HG02981 (cell line): ENCODE results near the gene C7orf33.
"Not testable (repeated sequence)": the region's sequence is repeated elsewhere in the genome, so short reads cannot be mapped to it uniquely, and the experiment has no call there.

Experiments used
- ATAC-seq: cut with Tn5 transposase; IDR thresholded peaks from one replicate; pipeline ENCODE4 v1.9.1; 2021; ENCODE audit warnings: mild to moderate bottlenecking, moderate library complexity; ENCODE audit not compliant: unreplicated experiment

The C7orf33 gene

DNA sequence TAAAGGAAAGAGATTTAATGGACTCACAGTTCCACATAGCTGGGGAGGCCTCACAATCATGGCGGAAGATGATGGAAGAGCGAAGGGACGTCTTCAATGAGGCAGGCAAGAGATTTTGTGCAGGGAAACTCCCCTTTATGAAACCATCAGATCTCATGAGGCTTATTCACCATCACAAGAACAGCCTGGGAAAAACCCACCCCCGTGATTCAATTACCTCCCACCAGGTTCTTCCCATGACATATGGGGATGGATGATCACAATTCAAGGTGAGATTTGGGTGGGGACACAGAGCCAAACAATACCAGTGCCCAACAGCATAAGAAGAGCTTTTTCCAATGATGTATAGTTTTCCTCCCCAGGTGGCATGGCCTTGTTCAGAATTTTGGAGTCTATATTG is 11.2 kb upstream of the C7orf33 start:
- no peak for ATAC-seq

DNA sequence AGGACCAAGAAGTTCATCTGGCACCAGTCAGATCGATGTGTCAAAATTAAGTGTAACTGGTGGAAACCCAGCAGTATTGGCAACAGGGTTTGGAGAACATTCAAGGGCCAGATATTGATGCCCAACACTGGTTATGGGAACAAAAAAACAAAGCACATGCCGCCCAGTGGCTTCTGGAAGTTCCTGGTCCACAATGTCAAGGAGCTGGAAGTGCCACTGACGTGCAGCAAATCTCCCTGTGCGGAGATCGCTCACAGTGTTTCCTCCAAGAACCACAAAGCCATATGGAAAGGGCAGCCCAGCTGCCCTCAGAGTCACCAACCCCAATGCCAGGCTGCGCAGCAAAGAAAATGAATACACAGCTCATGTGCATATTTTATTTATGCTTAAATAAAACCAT is 10.1 kb upstream of the C7orf33 start:
- ATAC-seq: no peak

DNA sequence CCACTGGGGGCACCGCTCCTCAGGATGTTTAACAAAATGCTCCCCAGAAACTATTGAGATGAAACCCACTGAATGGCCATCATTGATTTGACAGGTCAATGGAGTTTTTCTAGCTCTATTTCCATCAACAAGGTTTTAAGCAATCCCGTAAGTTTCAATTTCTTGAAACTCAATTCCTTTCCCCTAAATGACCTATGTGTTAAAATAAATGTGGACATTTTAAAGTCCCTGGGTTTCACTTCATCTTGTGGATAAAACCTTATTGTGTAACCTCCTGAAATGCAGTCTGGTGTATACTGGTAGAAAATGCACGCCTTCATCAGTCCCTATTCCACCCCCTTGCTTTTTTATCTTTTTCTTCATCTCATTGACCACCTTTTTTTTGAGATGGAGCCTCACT is 8.9 kb upstream of the C7orf33 start:
- no peak for ATAC-seq

DNA sequence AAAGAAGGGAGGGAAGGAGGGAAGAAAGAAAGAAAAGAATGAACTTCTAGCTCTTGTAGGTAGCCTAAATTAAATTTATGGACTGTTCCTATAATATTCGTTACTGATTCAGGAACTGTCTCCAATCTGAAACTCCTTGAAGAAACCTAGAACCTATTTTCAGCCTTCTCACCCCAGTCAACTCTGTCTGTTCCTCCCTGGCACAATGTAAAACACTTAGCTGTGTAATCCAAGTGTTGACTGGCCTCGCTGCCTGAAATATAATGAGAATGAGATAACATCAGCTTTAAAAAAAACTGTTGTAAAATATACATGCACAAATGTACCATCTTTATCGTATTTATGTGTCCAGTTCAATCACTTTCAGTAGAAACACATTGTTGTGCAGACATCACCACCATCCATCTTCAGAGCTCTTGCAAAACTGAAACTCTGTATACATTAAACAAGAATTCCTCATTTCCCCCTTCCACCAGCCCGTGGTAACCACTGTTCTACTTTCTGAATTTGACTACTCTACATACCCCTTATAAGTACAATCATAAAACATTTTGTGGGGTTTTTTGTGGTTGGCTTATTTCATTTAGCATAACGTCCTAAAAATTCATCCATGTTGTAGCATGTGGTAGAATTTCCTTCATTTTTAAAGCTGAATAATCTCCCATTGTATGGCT is 6.3 kb upstream of the C7orf33 start:
- peak; percentile 95 for ATAC-seq

DNA sequence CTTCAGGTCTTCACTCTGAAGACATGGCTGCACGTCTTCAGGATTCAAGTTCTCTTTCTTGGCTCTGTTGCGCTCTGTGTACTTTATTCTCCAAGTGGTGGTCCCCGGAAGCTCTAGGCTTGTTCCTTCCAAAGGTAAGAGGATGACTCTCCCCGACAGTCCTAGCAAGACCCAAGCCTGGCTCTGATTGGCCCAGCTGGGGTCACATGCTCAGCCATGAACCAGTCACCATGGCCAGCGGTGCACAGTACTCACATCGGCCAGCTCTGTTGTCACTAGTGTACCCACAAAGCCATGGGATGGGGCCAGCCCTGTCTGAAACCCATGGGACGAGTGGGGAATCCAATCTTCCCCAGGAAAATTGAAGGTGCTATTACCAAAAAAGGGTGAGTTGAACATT is 5.2 kb upstream of the C7orf33 start:
- no peak for ATAC-seq

DNA sequence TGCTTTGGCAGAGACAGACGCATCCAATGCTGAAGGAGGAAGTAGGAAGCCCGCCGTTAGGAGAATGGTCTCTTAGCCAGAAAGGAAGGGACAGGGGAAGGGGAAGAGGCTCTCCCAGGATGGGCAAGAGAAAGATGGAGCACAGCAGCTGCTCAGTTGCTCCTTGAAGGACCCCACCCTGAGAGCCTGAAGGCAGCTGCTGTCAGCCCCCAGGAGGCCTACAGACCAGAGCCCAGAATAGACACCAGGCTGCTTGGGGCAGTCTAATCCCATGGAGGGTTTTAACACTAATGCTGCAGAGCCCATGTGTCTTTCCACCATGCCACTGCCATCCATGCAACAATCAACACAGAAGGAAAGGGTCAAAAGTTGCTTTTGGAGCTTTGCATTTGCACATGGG is 3.5 kb upstream of the C7orf33 start:
- ATAC-seq: no peak

DNA sequence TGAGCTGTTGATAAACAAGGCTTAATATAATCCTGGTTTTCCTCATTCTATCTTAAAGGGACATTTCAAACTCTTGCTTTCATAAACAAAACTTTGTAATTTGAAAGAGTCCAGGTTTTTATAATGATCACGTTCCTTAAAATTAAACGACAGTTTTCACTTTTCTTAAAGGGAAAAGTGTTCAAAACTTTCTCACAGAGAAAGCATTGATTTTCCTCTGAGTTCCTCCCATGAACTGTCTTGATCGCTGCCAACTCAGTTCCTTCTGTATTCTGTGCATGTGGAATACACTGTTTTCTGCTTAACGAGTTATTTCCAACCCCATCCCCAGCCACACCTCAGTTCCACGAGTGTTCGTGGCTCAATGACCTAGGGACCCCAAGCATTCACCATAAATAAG is 2.4 kb upstream of the C7orf33 start:
- no peak for ATAC-seq

DNA sequence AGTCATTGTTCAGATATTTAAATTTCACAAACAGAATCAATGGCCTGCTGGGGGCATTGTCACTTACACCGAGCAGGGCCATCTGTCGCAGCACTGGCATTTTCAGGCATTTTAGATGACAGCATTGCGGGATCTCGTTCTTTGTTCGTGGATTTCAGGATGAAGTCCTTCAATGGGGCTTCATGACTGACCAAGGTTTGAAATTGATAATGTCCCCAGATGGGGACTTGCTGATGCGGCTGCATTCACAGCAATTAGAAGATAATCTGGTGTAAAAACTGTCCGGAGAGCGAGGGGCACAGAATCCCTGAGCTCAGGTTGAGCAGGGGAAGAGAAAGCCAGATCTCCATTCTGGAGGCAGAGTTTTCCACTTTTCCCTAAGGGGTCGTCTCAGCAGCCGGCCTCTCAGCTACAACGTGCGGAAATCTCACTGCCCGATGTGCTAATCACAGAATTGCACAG is 1.9 kb upstream of the C7orf33 start:
- no peak for ATAC-seq

DNA sequence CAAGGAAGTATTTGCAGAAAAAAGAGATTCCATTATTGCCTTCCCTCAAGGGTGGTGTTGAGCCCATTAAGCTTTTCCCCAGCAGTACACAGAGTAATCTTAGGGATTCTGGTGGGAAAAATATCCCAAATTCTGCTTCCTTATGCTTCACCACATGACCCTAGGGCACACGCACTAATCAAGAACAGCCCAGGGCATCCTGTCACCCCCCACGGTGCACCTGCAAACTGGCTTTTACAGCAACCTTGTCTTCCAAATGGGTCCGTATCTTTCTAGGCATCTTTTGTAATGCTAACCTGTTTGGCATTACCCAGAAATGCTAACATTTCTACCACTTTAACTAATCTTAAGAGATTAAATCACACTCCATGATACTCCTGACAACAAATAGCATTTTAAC is 926 bp upstream of the C7orf33 start:
- ATAC-seq: no peak

DNA sequence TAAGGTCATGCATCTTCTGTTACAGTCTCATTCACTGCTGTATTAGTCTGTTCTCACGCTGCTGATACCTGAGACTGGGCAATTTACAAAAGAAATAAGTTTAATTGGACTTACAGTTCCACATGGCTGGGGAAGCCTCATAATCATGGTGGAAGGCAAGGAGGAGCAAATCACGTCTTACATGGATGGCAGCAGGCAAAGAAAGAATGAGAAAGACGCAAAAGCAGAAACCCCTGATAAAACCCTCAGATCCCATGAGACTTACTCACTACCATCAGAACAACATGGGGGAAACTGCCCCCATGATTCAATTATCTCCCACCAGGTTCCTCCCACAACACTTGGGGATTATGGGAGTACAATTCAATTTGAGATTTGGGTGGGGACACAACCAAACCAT is 5.8 kb downstream of the C7orf33 start:
- ATAC-seq: not testable (repeated sequence)

DNA sequence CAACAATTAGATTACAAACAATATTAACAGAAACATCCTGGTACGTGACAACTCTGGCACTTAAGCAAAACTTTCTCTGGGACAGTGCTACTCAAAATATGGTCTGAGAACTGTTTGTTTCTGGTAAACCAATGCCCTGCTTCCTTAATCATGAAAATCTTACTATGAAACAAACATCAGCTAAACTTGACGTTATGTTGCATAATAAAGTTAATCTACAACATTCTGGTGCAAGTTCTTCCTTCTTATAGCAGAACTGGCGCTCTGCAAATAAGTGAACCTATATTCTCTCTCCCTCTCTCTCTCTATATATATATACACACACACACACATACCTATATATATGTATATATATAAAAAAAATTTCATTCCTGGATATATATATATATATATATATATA is 7.8 kb downstream of the C7orf33 start:
- ATAC-seq: no peak

DNA sequence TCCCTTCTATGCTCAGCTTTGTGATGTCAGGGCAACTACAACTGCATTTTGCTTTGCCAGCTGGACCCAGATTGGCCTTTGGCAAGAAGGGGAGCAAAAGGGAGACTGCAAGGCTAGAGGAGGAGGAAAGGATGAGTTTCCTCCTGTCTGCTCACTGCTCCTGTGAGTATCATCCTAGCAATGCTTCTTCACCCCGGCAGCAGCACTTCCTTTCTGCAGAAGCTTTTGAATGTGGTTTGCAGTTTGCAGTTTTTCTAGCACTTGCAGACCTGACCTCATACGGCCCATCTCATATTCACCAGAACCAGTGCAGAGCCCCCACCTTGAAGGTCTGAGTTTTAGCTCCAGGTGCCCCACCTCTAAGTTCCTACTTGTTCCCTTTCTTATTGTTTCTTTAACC is 14.8 kb downstream of the C7orf33 start:
- no peak for ATAC-seq

DNA sequence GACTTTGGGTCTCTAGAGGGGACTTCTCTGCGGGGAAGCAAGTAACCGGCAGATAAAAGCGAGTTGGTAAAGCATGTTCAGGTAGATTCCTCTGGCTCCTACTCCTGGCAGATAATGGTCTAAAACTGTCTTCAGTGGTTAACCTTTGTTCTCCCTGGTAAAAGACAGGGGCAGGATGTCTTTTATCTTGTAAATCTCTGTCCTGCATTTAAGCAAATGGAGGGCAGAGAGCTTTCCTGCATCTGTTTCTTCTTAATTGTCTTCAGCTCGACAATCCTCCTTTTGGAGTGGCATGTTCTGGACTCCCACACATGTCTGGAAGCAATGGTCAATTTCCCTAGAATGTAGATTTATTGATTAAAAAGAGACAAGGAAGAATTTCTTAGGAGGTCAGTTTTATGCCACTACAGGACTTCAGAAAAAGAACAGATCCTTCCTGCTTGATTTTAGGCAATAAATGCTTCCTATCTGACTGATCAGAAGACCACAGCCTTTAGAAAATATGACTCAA is 16.6 kb downstream of the C7orf33 start:
- ATAC-seq: no peak

DNA sequence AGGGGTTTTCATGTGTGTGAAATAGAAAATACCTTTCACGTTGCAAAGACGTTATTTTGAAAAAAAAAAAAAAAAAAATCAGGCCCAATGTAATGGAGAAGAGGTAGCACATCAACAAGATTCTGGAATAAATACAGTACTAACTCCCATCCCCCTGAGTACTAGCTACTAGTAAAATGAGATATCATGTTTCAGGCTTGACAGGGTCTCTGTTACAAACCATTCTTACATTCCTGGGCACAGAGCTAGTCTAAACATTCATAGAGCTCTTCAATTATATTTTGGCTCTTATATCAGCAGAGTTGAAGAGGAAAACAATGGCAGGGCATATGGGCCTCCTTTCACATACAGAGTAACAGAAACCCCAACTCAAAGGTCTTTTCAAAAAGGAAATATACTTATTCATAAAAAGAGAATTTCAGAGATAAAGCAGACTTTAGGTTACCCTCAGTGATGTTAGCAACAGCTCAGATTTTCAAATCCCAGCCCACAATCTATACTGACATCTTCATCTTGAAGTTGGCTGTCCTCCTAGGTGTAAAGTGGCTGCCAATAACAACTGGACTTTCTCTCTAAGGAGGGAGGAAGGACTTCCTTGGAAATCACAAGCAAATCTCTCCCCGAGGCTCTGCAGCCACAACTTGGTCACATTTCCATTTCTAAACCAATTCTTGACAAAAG is 18.6 kb downstream of the C7orf33 start:
- ATAC-seq: no peak

DNA sequence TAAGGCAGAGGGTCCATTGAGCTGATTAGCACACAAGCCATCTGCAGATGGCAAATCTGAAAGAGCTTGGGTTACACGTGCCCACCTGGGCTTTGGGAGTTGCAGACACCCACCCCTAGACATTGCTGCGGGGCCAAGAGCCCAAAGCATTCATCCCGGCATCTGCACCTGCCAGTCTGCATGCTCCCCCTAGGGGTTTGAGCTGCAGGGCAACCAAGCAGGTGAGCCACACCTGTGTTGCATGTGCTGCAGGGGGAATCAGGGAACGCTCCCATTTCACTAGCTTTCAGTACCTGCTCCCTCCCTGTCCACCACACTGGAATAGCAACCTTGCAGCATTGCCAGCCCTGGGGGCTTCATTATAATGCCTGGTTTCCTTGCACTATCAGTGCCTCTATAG is 21.1 kb downstream of the C7orf33 start:
- no peak for ATAC-seq

DNA sequence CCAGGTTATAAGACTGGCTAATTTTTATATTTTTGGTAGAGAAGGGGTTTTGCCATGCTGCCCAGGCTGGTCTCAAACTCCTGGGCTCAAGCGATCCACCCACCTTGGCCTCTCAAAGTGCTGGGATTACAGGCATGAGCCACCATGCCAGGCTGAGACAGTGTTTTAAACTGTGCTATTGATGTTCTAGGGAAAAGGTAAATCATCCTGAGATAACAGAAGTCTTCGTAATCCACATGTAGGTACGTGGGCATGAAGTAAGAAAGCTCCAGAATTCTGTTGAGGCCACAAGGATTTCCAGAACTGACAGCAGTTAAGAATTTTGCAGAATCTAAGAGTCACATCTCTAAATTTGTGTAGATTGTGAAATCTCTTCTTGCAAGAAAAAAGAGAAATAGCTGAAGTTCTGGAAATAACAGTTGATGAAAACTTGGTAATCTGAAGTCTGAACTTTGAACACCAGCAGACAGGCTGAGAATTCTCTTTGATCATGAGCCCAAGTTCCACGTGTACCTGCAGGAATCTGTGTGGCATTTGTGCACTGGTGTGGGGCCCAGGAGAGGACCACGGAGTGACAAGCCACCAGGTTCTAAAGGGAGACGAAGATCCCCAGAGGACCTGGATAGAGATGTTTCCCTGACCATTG is 24.6 kb downstream of the C7orf33 start:
- ATAC-seq: no peak

DNA sequence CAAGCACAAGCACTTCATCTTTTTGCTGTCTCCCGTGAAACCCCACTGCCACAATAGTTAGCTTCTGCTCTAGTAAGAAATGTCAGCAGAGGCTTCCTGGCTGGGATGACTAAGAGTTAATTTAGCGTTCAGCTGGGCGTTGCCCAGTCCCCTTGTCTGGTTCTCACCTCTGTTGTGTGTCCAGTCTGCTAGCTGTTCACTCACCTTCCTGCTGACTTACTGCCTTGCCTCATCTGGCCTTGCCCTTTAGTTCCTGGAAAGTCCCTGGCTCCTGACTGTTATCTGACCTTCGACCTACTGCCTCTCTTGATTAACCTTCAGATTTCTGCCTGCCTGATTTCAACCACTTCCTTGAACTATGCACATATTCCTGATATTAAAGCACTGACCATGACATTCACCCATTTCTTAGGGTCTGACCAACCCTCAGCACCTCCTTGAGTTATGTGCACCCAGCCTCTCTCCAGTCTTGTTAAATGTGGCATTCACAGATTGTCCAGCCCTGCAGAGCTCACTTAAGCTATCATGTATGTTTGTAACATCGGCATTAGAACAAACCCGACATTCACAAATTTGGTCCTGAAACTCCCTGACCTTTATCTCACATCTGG is 30.3 kb downstream of the C7orf33 start:
- no peak for ATAC-seq

DNA sequence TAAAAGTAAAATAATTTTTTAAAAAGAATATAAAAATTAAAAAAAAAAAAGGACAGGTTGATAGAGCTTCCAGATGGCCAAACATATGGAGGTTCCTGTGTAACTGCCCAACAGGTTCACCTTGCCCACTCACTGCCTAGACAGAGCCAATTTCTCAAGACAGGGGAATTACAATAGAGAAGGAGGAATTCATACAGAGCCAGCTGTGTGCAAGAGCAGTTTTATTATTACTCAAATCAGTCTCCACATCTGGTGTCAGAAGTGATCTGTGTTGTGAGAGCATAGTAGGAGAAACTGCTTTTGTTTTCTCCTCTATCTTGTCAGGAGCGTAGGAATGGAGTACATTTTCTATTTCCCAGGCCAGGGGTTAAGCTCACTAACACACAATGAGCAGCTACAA is 31.0 kb downstream of the C7orf33 start:
- ATAC-seq: no peak

DNA sequence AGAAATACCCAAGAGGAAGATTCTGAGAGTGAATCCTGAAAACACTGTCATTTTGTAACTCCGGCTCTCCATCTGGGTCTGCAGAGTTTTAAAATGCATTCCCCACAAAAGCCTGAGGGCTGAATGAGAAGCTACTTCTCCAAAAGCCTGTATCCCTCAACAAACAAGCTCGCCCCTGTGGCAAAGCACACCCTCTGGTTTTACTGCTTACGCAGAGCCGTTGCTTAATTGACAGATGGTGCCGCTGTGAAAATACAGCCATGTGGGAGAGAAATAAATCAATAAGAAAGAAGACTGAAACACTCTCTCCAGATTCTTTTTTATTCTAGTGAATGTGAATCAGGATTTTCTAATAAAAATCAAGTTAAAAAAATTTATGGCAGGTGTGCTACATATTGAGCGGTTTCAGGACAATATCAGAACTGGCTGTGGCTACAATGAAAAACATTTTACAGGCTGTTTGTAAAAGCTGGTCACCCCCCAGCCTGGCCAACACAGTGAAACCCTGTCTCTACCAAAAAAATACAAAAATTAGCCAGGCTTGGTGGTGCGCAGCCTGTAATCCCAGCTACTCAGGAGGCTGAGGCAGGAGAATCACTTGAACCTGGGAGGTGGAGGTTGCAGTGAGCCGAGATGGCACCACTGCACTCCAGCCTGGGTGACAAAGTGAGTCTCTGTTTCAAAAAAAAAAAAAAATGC is 32.5 kb downstream of the C7orf33 start:
- ATAC-seq: no peak

DNA sequence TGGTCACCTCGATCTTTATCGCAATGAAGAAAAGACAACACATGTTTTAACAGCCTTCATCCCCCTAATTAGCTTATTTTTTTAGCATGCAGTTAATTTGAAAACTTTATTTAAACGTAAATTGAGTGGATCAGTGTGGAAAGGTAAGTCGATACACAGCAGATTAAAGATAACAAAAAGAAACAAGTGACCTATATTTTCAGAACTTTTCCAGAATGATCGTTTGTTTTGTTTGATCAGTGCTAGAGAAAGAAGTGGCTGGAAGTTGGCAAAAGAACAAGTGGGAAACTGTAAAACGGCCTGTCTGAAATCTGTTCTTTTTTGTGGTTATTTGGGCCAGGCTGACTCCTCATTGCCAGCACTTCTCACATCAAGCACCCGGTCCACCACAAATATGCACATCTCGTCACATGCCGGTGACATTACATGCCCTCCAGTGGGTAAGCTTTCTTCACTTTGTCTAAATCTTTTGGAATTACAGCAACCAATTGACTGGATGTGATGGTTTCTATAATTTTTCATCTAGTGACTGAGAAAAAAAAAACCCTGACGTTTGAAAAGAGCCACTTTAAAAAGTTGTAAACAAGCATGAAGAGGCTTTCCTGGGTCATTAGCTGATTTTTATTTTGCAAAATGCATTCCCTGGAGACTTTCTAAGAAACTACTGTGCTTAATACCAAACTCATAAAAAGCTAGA is 33.2 kb downstream of the C7orf33 start:
- ATAC-seq: no peak
